ENCODE measurements around the gene TNNI2. TPM values are rescaled to one million over a fixed set of nuclear protein-coding genes. Genes with fewer than 3 reads are reported as not detected.
"Not testable (repeated sequence)": the region's sequence is repeated elsewhere in the genome, so short reads cannot be mapped to it uniquely, and the experiment has no call there.

The TNNI2 gene
- total RNA-seq, 1 donor from 2014 or later: not detected

DNA sequence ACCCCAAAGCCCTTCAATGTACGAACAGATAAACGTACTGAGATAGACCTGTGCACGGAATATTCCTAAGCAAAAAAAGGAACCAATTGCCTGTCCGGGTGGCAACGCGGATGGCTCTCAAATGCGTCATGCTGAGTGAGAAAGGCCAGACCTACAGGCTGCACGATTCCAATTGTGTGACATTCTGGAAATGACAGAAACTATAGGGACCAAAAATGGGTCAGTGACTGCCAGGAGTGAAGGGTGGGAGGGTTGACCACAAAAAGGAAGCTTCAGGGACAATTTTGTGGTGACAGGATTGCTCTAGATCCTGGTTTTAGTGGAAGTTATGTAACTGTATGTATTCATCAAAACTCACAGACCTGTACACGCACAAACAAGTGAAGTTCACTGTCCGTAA lies 28.0 kb upstream of the TNNI2 start:
- peaks cover 4% of the 10 kb centered on the region for H3K9me3 ChIP-seq (replicated peaks)
- H3K36me3 ChIP-seq: no peaks in the 10 kb centered on the region
- H3K27ac ChIP-seq (replicated peaks): no peak overlapping the region
- TF ChIP-seq CTCF (IDR thresholded peaks at IDR 0.05; ENCODE audit: borderline replicate concordance): no peak
- H3K4me3 ChIP-seq: no peak overlapping the region
- peaks cover 50% of the 10 kb centered on the region for H3K27me3 ChIP-seq (ENCODE audit: low read depth)
- no peaks in the 10 kb centered on the region for H3K4me1 ChIP-seq
- no peak for DNase-seq
- intact Hi-C loops (cut with micrococcal nuclease): no loop called here

DNA sequence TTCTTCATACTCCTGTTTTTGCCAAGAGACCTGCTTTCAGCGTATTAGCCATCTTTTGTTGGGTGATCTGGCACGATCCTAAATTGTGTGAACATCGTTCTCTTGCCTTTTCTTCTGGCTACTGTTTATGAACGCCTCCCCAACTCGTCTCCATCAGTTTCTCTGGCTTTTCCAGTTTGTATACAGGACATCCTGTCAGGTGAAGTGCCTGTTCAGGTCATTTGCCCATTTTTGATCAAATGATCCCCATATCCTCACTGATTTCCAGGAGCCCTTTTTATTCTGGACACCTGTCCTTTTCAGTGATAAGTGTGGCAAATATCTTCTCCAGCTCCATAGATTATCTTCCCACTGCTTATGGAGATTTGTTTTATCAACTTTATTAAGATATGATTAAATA lies 26.5 kb upstream of the TNNI2 start:
- TF ChIP-seq CTCF (IDR thresholded peaks at IDR 0.05; ENCODE audit: borderline replicate concordance): no peak
- no peak overlapping the region for H3K4me3 ChIP-seq
- H3K36me3 ChIP-seq: no peaks in the 10 kb centered on the region
- H3K4me1 ChIP-seq: no peaks in the 10 kb centered on the region
- DNase-seq: no peak
- H3K27ac ChIP-seq (replicated peaks): no peak overlapping the region
- peaks cover 38% of the 10 kb centered on the region for H3K27me3 ChIP-seq (ENCODE audit: low read depth)
- peaks cover 5% of the 10 kb centered on the region for H3K9me3 ChIP-seq (replicated peaks)
- intact Hi-C loops (cut with micrococcal nuclease): no loop called here

DNA sequence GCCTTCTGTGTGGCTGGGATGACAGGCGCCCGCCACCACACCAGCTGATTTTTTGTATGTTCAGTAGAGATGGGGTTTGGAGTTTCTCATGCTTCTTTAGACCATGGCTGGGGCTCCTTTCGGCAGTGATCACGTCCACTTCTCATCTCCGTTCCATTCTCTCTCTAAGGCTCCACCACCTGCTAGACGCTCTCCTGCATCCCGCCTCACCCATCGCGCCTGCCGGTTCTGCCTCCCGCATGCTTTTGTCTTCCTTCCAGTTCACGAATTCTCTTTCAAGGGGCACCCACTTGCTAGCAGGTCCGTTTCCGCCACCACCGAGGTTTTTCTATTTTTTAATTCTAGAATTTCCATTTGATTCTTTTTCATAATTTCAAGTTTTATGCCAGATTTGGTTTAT lies 26.0 kb upstream of the TNNI2 start:
- intact Hi-C loops (cut with micrococcal nuclease): no loop called here
- no peaks in the 10 kb centered on the region for H3K36me3 ChIP-seq
- peaks cover 35% of the 10 kb centered on the region for H3K27me3 ChIP-seq (ENCODE audit: low read depth)
- H3K9me3 ChIP-seq (replicated peaks): peaks cover 11% of the 10 kb centered on the region
- H3K4me3 ChIP-seq: no peak overlapping the region
- H3K4me1 ChIP-seq: no peaks in the 10 kb centered on the region
- DNase-seq: no peak
- TF ChIP-seq CTCF (IDR thresholded peaks at IDR 0.05; ENCODE audit: borderline replicate concordance): no peak
- no peak overlapping the region for H3K27ac ChIP-seq (replicated peaks)

DNA sequence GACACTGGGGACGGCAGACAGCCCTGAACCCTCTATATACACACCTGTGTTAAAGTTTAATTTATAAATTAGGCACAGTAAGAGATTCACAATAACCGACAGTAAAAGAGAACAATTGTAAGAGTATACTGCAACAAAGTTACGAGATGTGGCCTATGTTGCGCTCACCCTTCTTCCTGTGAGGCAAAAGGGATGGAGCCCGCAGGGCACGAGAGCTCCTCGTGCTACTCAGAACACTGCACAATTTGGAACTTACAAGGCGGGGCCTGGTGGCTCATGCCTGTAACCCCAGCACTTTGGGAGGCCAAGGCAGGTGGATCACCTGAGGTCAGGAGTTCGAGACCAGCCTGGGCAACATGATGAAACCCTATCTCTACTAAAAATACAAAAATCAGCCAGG lies 25.4 kb upstream of the TNNI2 start:
- H3K27ac ChIP-seq (replicated peaks); intact Hi-C loops (cut with micrococcal nuclease); H3K4me3 ChIP-seq; H3K36me3 ChIP-seq; DNase-seq; H3K4me1 ChIP-seq: not testable (repeated sequence)
- peaks cover 35% of the 10 kb centered on the region for H3K27me3 ChIP-seq (ENCODE audit: low read depth)
- H3K9me3 ChIP-seq (replicated peaks): peaks cover 16% of the 10 kb centered on the region

- peaks cover 28% of the 10 kb centered on the region for H3K9me3 ChIP-seq (replicated peaks)
- no peak overlapping the region for H3K27ac ChIP-seq (replicated peaks)
- no peak for DNase-seq
- H3K4me1 ChIP-seq: no peaks in the 10 kb centered on the region
- intact Hi-C loops (cut with micrococcal nuclease): no loop called here
- no peak overlapping the region for H3K4me3 ChIP-seq
- TF ChIP-seq CTCF (IDR thresholded peaks at IDR 0.05; ENCODE audit: borderline replicate concordance): no peak
- peaks cover 35% of the 10 kb centered on the region for H3K27me3 ChIP-seq (ENCODE audit: low read depth)
- H3K36me3 ChIP-seq: no peaks in the 10 kb centered on the region
Measured at GRCh38 chr11:1814691-1815090, 24.1 kb upstream of the TNNI2 start.

GRCh38 chr11:1815311-1815710 lies 23.5 kb upstream of the TNNI2 start:
- no peaks in the 10 kb centered on the region for H3K36me3 ChIP-seq
- no peak overlapping the region for H3K4me3 ChIP-seq
- no peak overlapping the region for H3K27ac ChIP-seq (replicated peaks)
- DNase-seq: no peak
- no peak for TF ChIP-seq CTCF (IDR thresholded peaks at IDR 0.05; ENCODE audit: borderline replicate concordance)
- peaks cover 38% of the 10 kb centered on the region for H3K27me3 ChIP-seq (ENCODE audit: low read depth)
- no peaks in the 10 kb centered on the region for H3K4me1 ChIP-seq
- intact Hi-C loops (cut with micrococcal nuclease): no loop called here
- H3K9me3 ChIP-seq (replicated peaks): peaks cover 28% of the 10 kb centered on the region
